HepG2 (cell line): Measurements from ENCODE around the gene RPL37. TPM values are rescaled to one million over a fixed set of nuclear protein-coding genes. Genes with fewer than 3 reads are reported as not detected.

Source experiments
- ASH2L ChIP-seq: fragments of 300-600, 200-600 bp; sonication (generic); IDR thresholded peaks from 2 replicates; pipeline ENCODE4 v1.7.0; 2017; ENCODE audit warnings: low read depth, mild to moderate bottlenecking, moderate library complexity, mixed read lengths, low read length; ENCODE audit not compliant: insufficient read length
- ATM ChIP-seq: fragments of 450-650 bp; IDR thresholded peaks from 2 replicates; pipeline ENCODE4 v1.7.1; 2017; ENCODE audit warnings: mild to moderate bottlenecking, borderline replicate concordance
- ETS1 ChIP-seq: sonication (generic); formaldehyde crosslinking; IDR thresholded peaks from 2 replicates; pipeline ENCODE4 v1.4.0; 2020; ENCODE audit warnings: missing genetic modification reagents
- GLI4 ChIP-seq: sonication (generic); formaldehyde crosslinking; IDR thresholded peaks from 2 replicates; pipeline ENCODE4 v1.5.1; 2020; ENCODE audit warnings: missing genetic modification reagents, mild to moderate bottlenecking, moderate library complexity, borderline replicate concordance
- HIVEP1 ChIP-seq: sonication (generic); formaldehyde crosslinking; IDR thresholded peaks from 2 replicates; pipeline ENCODE4 v1.4.0; 2020; ENCODE audit warnings: mild to moderate bottlenecking, missing genetic modification reagents
- HOXA3 ChIP-seq: sonication (generic); formaldehyde crosslinking; IDR thresholded peaks from 2 replicates; pipeline ENCODE4 v1.5.0; 2020; ENCODE audit warnings: missing genetic modification reagents
- KAT7 ChIP-seq: IDR thresholded peaks from 2 replicates; pipeline ENCODE4 v1.6.1; 2018; ENCODE audit warnings: borderline replicate concordance, missing compliant biosample characterization
- PRDM15 ChIP-seq: sonication (generic); formaldehyde crosslinking; IDR thresholded peaks from 2 replicates; pipeline ENCODE4 v1.4.0; 2020; ENCODE audit warnings: missing genetic modification reagents
- RNF2 ChIP-seq: fragments of 450-650 bp; conservative IDR thresholded peaks from 2 replicates; pipeline ENCODE4 v1.6.1; 2016; ENCODE audit warnings: low read depth
- SIN3B ChIP-seq: fragments of 150-350 bp; IDR thresholded peaks from 2 replicates; pipeline ENCODE4 v1.6.1; 2014; ENCODE audit warnings: low read length
- STAG1 ChIP-seq: sonication (generic); formaldehyde crosslinking; IDR thresholded peaks from 2 replicates; pipeline ENCODE4 v1.4.0; 2020; ENCODE audit warnings: missing genetic modification reagents
- TBX2 ChIP-seq: sonication (generic); formaldehyde crosslinking; IDR thresholded peaks from 2 replicates; pipeline ENCODE4 v1.5.0; 2020; ENCODE audit warnings: missing genetic modification reagents, mild to moderate bottlenecking, borderline replicate concordance
- TERF1 ChIP-seq: sonication (generic); formaldehyde crosslinking; IDR thresholded peaks from 2 replicates; pipeline ENCODE4 v1.8.0; 2022; ENCODE audit warnings: mild to moderate bottlenecking, missing genetic modification reagents, moderate library complexity
- THAP11 ChIP-seq: IDR thresholded peaks from 2 replicates; pipeline ENCODE4 v1.6.1; 2016; ENCODE audit warnings: missing biosample characterization, missing genetic modification reagents
- ZBTB7A ChIP-seq: sonication (generic); formaldehyde crosslinking; IDR thresholded peaks from 2 replicates; pipeline ENCODE4 v1.8.0; 2022; ENCODE audit warnings: mild to moderate bottlenecking, missing genetic modification reagents
- ZNF225 ChIP-seq: sonication (generic); formaldehyde crosslinking; IDR thresholded peaks from 2 replicates; pipeline ENCODE4 v1.4.0; 2020; ENCODE audit warnings: mild to moderate bottlenecking, missing genetic modification reagents
- ZNF331 ChIP-seq: sonication (generic); formaldehyde crosslinking; IDR thresholded peaks from 2 replicates; pipeline ENCODE4 v1.4.0; 2020; ENCODE audit warnings: missing genetic modification reagents
- ZNF343 ChIP-seq: sonication (generic); formaldehyde crosslinking; IDR thresholded peaks from 2 replicates; pipeline ENCODE4 v1.4.0; 2020; ENCODE audit warnings: mild to moderate bottlenecking, missing genetic modification reagents
- ZNF691 ChIP-seq: sonication (generic); formaldehyde crosslinking; IDR thresholded peaks from 2 replicates; pipeline ENCODE4 v1.4.0; 2020; ENCODE audit warnings: missing genetic modification reagents, low read depth, mild to moderate bottlenecking, borderline replicate concordance
- ZNF777 ChIP-seq: sonication (generic); formaldehyde crosslinking; IDR thresholded peaks from 2 replicates; pipeline ENCODE4 v1.4.0; 2020; ENCODE audit warnings: missing genetic modification reagents
- ZNF780A ChIP-seq: sonication (generic); formaldehyde crosslinking; IDR thresholded peaks from 2 replicates; pipeline ENCODE4 v1.8.0; 2022; ENCODE audit warnings: mild to moderate bottlenecking, missing genetic modification reagents, moderate library complexity
- ZNF788 ChIP-seq: sonication (generic); formaldehyde crosslinking; IDR thresholded peaks from 2 replicates; pipeline ENCODE4 v1.5.0; 2020; ENCODE audit warnings: mild to moderate bottlenecking, missing genetic modification reagents, borderline replicate concordance
- polyA plus RNA-seq, 8 experiments: library from polyadenylated mRNA; depleted of rRNA in 3 of 8; stranded (reverse) in 7 of 8; unstranded in 1 of 8; fragments of >200 nt; fragmentation: Illumina TruSeq in 4 of 8; extraction: Trizol in 4 of 8; gene quantifications; 2 replicates each; pipeline versions ENCODE4 v1.2.1 to v1.2.3, GENCODE V29; 2011 to 2016; ENCODE audit warnings: low read depth in 4 of 8, missing spikeins in 1 of 8, mixed read lengths in 1 of 8; ENCODE audit not compliant: insufficient read depth in 1 of 8
- total RNA-seq, 5 experiments: library from RNA; depleted of rRNA; stranded (reverse); fragments of >200 nt; fragmentation: Illumina TruSeq; extraction: Trizol; gene quantifications; 2 replicates each; pipeline ENCODE4 v1.2.3, GENCODE V29; 2016; ENCODE audit warnings: low read depth in 1 of 5

Gene RPL37
- total and polyA plus RNA-seq, 2 of the 13 experiments (the other 11 are each of a cell fraction or from before 2014, with no cell fraction given), result 1,981 to 3,367 TPM

GRCh38 chr5:40798012-40798800 is 36.8 kb downstream of the RPL37 start, which contains the start of gene PRKAA1 (continued):
- peak; percentile 72; the same call in 1 of the 2 replicates for TF ChIP-seq ZNF691 (CRISPR knock-in tag)
- no peak for TF ChIP-seq ZNF343 (CRISPR knock-in tag)
- TF ChIP-seq ATM, result no peak
- peak; percentile 51; the same call in 1 of the 2 replicates for TF ChIP-seq KAT7 (CRISPR knock-in tag)
- peak; percentile 46; the same call in 1 of the 2 replicates for TF ChIP-seq HIVEP1
- no peak for TF ChIP-seq ZNF780A (CRISPR knock-in tag)
- TF ChIP-seq ZBTB7A (CRISPR knock-in tag), result peak; percentile 77; the same call in 1 of the 2 replicates
- TF ChIP-seq ZNF225 (CRISPR knock-in tag), result no peak
- peak; percentile 91 for TF ChIP-seq ZNF788 (CRISPR knock-in tag)
- TF ChIP-seq RNF2, result no peak
- peak; percentile 80 for TF ChIP-seq THAP11 (CRISPR knock-in tag)
- peak; percentile 34; the same call in 1 of the 2 replicates for TF ChIP-seq TBX2 (CRISPR knock-in tag)
- peak; percentile 31 for TF ChIP-seq ASH2L
- no peak for TF ChIP-seq GLI4 (CRISPR knock-in tag)
- TF ChIP-seq HOXA3 (CRISPR knock-in tag), result peak; percentile 26; the same call in 1 of the 2 replicates
- 0 out of 2 replicates have a peak, but pooled peaks have one; percentile 26 for TF ChIP-seq SIN3B
- no peak for TF ChIP-seq TERF1 (CRISPR knock-in tag)
- no peak for TF ChIP-seq PRDM15
- peak; percentile 61 for TF ChIP-seq STAG1 (CRISPR knock-in tag)
- peak; percentile 63; the same call in 1 of the 2 replicates for TF ChIP-seq ZNF777 (CRISPR knock-in tag)
- TF ChIP-seq ETS1, result 0 out of 2 replicates have a peak, but pooled peaks have one; percentile 46
- peak; percentile 47; the same call in 1 of the 2 replicates for TF ChIP-seq ZNF331
